A549 (cell line): ENCODE results near the gene ANKRD10.

Experiments used
- CHD2 ChIP-seq: fragments of 150-350 bp; IDR thresholded peaks from 2 replicates; pipeline ENCODE4 v1.6.1; 2014; ENCODE audit warnings: low read length; ENCODE audit not compliant: partially characterized antibody
- ESRRA ChIP-seq: fragments of 150-350 bp; IDR thresholded peaks from 2 replicates; pipeline ENCODE4 v1.6.1; 2014; ENCODE audit warnings: mild to moderate bottlenecking, low read length, borderline replicate concordance
- JUN ChIP-seq, 2 experiments: fragments of >200 bp; sonication (Bioruptor Twin); formaldehyde crosslinking; IDR thresholded peaks; 2 replicates in 1 of 2; 3 replicates in 1 of 2; pipeline ENCODE4 v1.6.1; 2016 to 2017
- JUNB ChIP-seq: fragments of >200 bp; sonication (Bioruptor Twin); formaldehyde crosslinking; IDR thresholded peaks from 2 replicates; pipeline ENCODE4 v1.6.1; 2016
- MYC ChIP-seq: IDR thresholded peaks from 2 replicates; pipeline ENCODE4 v1.6.1; 2012; ENCODE audit warnings: mild to moderate bottlenecking, inconsistent platforms, low read length, improper control_type of control experiment, borderline replicate concordance
- POLR2A ChIP-seq: IDR thresholded peaks from 2 replicates; pipeline ENCODE4 v1.6.1; 2012; ENCODE audit warnings: mild to moderate bottlenecking, low read length
- SMC3 ChIP-seq: fragments of >200 bp; sonication (Bioruptor Twin); formaldehyde crosslinking; IDR thresholded peaks from 3 replicates; pipeline ENCODE4 v1.6.1; 2018; ENCODE audit warnings: inconsistent platforms
- TP53 ChIP-seq: fragments of 250-450 bp; sonication (Bioruptor Pico); IDR thresholded peaks from 2 replicates; pipeline ENCODE4 v1.5.0; 2021; ENCODE audit warnings: mild to moderate bottlenecking, moderate library complexity
- TF ChIP-seq, protein P1 (sequence below): fragments of 450-650 bp; IDR thresholded peaks from 2 replicates; pipeline ENCODE4 v1.6.1; 2014; ENCODE audit warnings: antibody characterized with exemption
- TF ChIP-seq, protein P2 (sequence below): fragments of >200 bp; sonication (Bioruptor Twin); formaldehyde crosslinking; IDR thresholded peaks from 3 replicates; pipeline ENCODE4 v1.5.1; 2016
- TF ChIP-seq, protein P3 (sequence below): IDR thresholded peaks from 2 replicates; pipeline ENCODE4 v1.6.1; 2012
- TF ChIP-seq, protein P4 (sequence below): fragments of 250-450 bp; sonication (Bioruptor Pico); IDR thresholded peaks from 2 replicates; pipeline ENCODE4 v1.5.0; 2021; ENCODE audit warnings: mild to moderate bottlenecking, moderate library complexity, borderline replicate concordance

DNA sequence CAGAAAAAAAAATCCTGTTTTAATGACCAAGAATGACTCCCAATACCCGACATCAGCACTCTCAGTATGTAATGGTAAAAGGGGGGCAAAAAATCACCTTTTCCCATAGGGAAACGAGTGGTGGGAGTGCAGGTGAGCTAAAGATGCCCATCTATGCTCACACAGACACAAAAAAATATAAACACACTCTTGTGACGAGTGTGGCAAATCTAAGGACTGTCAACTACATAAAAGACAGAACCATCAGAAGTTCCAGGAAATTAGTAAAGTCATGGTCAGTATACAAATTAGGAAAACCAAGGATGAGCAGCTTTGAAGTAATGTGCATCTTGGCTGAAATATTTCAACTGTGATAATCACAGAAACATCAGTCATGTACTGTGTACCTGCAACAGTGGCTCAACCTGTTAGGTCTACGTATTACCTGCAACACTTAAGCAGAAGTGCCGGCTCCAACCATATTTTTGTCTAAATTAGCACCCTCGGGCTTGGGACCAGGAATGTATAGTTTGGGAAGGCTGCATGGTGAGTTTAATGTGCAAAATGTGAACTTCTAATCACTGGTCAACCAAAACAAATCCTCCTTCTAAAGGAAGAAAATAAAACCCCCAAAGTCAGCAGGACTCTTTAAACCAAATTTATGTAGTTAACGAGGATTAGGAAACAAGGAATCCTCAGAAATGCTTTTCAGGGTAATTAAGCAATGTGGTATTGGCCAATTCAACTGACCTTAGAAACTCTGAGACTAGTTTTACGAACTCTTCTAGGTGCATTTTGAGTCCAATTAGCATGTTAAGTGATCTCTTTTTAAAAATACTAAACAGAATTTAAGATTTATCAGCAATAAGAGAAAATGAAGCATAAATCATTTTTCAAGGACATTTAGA lies 24.3 kb downstream of the ANKRD10 start:
- TF ChIP-seq, protein P1, sequence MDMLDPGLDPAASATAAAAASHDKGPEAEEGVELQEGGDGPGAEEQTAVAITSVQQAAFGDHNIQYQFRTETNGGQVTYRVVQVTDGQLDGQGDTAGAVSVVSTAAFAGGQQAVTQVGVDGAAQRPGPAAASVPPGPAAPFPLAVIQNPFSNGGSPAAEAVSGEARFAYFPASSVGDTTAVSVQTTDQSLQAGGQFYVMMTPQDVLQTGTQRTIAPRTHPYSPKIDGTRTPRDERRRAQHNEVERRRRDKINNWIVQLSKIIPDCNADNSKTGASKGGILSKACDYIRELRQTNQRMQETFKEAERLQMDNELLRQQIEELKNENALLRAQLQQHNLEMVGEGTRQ = no peak
- TF ChIP-seq, protein P2, sequence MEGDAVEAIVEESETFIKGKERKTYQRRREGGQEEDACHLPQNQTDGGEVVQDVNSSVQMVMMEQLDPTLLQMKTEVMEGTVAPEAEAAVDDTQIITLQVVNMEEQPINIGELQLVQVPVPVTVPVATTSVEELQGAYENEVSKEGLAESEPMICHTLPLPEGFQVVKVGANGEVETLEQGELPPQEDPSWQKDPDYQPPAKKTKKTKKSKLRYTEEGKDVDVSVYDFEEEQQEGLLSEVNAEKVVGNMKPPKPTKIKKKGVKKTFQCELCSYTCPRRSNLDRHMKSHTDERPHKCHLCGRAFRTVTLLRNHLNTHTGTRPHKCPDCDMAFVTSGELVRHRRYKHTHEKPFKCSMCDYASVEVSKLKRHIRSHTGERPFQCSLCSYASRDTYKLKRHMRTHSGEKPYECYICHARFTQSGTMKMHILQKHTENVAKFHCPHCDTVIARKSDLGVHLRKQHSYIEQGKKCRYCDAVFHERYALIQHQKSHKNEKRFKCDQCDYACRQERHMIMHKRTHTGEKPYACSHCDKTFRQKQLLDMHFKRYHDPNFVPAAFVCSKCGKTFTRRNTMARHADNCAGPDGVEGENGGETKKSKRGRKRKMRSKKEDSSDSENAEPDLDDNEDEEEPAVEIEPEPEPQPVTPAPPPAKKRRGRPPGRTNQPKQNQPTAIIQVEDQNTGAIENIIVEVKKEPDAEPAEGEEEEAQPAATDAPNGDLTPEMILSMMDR = no peak
- TF ChIP-seq CHD2 (no peak), POLR2A (no peak), TP53 (no peak), SMC3 (no peak), JUN (IDR thresholded peaks at IDR 0.05) (no peak), ESRRA (no peak), JUNB (no peak), MYC (no peak)
- TF ChIP-seq, protein P3, sequence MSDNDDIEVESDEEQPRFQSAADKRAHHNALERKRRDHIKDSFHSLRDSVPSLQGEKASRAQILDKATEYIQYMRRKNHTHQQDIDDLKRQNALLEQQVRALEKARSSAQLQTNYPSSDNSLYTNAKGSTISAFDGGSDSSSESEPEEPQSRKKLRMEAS = no peak
- TF ChIP-seq, protein P4, sequence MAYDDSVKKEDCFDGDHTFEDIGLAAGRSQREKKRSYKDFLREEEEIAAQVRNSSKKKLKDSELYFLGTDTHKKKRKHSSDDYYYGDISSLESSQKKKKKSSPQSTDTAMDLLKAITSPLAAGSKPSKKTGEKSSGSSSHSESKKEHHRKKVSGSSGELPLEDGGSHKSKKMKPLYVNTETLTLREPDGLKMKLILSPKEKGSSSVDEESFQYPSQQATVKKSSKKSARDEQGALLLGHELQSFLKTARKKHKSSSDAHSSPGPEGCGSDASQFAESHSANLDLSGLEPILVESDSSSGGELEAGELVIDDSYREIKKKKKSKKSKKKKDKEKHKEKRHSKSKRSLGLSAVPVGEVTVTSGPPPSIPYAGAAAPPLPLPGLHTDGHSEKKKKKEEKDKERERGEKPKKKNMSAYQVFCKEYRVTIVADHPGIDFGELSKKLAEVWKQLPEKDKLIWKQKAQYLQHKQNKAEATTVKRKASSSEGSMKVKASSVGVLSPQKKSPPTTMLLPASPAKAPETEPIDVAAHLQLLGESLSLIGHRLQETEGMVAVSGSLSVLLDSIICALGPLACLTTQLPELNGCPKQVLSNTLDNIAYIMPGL (CRISPR knock-in tag) = no peak
